GM23248 (cell line): ENCODE data around the gene FYTTD1.

Experiments used
- EZH2 ChIP-seq: fragments of 200-600 bp; sonication (generic); IDR thresholded peaks from 2 replicates; pipeline ENCODE4 v1.6.1; 2018; ENCODE audit warnings: antibody characterized with exemption, mild to moderate bottlenecking; ENCODE audit not compliant: insufficient read depth, poor library complexity, severe bottlenecking
- EZH2phosphoT487 ChIP-seq: fragments of 200-600 bp; sonication (generic); IDR thresholded peaks from 2 replicates; pipeline ENCODE4 v1.6.1; 2018; ENCODE audit warnings: antibody characterized with exemption, moderate library complexity, mild to moderate bottlenecking, low read depth; ENCODE audit not compliant: insufficient read depth

DNA sequence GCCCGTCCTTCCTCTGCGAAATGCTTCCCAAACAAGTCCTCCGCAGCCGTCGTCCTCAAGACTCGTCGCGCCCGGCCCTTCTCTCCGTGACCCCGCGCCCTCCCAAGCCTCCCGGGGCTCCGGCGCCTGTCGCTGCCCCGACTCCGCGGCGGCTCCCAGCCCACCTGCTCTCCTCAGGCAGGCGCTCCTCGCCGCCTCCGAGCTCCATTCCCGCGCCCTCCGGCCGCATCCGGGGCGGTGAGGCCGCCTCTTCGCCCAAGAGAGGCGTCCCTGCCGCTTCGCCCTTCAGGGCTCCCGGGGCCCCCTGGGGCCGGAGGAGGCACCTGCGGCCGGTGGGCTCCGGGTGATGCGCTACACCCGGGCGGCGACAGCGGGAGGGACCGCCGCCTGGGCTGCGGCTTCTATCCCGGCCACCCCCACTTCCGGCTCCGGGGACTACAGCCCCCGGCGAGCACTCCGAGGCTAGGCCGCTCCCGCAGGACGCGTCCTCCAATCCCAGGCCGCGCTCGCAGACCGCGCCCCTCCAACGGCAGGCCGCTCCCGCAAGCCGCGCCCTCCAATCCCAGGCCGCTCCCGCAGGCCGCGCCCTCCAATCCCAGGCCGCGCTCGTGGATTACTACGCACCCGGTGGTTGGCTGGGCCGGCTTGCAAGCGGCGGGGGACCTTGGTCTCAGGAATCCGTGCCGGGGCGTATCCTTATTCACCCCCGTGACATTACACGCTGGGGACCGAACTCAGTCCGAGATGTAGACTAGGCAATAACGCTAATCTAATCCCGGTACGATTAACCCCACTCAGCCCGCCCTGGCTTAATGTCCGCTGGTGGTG lies 13.0 kb upstream of the FYTTD1 start, which contains the start of gene RUBCN:
- TF ChIP-seq EZH2 (no peak), EZH2phosphoT487 (no peak)
